H1 (cell line): ENCODE measurements around the gene DAGLA. TPM values are rescaled to one million over a fixed set of nuclear protein-coding genes. Genes with fewer than 3 reads are reported as not detected.
A peak's percentile ranks its signal among the peaks of the same experiment; 100 is the strongest.

Experiments used
- CTCF ChIA-PET: fragments of 300-600 bp; sonication (Branson Sonifier 250); formaldehyde crosslinking; loops from one replicate; lab custom pipeline; 2021; ENCODE audit not compliant: partially characterized antibody; lab: Charles Lee
- POLR2A ChIA-PET: fragments of 300-600 bp; sonication (Branson Sonifier 250); formaldehyde crosslinking; loops from one replicate; lab custom pipeline; 2021; ENCODE audit warnings: inconsistent platforms; ENCODE audit not compliant: partially characterized antibody; lab: Charles Lee
- DNase-seq, 2 experiments: peaks; one replicate each; pipeline versions ENCODE4 v3.0.0 to v3.0.0-alpha.2; 2010 to 2022; ENCODE audit warnings: low spot score in 2 of 2, low read depth in 1 of 2, mixed read lengths in 1 of 2
- FAIRE-seq: peaks from 2 replicates; lab custom pipeline; 2011; peaks lifted over from hg19 to GRCh38; lab: Jason Lieb, UNC
- H2AFZ ChIP-seq: 2 replicates; pipeline ENCODE4 v1.8.1; 2012; ENCODE audit warnings: low read length, inconsistent platforms
- H2AK5ac ChIP-seq: 2 replicates; pipeline ENCODE4 v1.6.1; 2013; ENCODE audit warnings: low read depth, low read length
- H2BK120ac ChIP-seq: replicated peaks from 2 replicates; pipeline ENCODE3; 2013; ENCODE audit warnings: low read depth, low read length, inconsistent platforms
- H2BK12ac ChIP-seq: 2 replicates; pipeline ENCODE4 v1.6.1; 2013; ENCODE audit warnings: low read depth, low read length
- H2BK15ac ChIP-seq: 2 replicates; pipeline ENCODE4 v1.6.1; 2013; ENCODE audit warnings: low read length
- H2BK20ac ChIP-seq: 2 replicates; pipeline ENCODE4 v1.6.1; 2013; ENCODE audit warnings: low read length
- H2BK5ac ChIP-seq: 2 replicates; pipeline ENCODE4 v1.6.1; 2013; ENCODE audit warnings: low read depth, low read length
- H3K14ac ChIP-seq: 2 replicates; pipeline ENCODE4 v1.6.1; 2013; ENCODE audit warnings: inconsistent platforms; ENCODE audit not compliant: insufficient read length
- H3K18ac ChIP-seq: 2 replicates; pipeline ENCODE4 v1.6.1; 2013; ENCODE audit warnings: low read length; ENCODE audit errors: extremely low read depth
- H3K23ac ChIP-seq: 2 replicates; pipeline ENCODE4 v1.6.1; 2013; ENCODE audit warnings: inconsistent platforms; ENCODE audit not compliant: insufficient read length
- H3K23me2 ChIP-seq: 2 replicates; pipeline ENCODE4 v1.6.1; 2013; ENCODE audit warnings: low read depth, low read length
- H3K27ac ChIP-seq: 2 replicates; pipeline ENCODE4 v1.6.1; 2011; ENCODE audit warnings: low read depth, low read length, inconsistent platforms
- H3K27me3 ChIP-seq, 4 experiments: replicated peaks in 1 of 4; 1 replicate in 1 of 4; 2 replicates in 3 of 4; pipeline versions ENCODE4 v1.6.1 to v1.8.1; 2011 to 2013; ENCODE audit warnings: low read length in 3 of 4, mild to moderate bottlenecking in 3 of 4, inconsistent platforms in 2 of 4, mixed read lengths in 2 of 4, moderate library complexity in 1 of 4; ENCODE audit not compliant: control insufficient read depth in 3 of 4, insufficient read depth in 3 of 4; ENCODE audit errors: extremely low read depth in 1 of 4
- H3K36me3 ChIP-seq, 4 experiments: 2 replicates each; pipeline versions ENCODE4 v1.6.1 to v1.8.1; 2011 to 2013; ENCODE audit warnings: mild to moderate bottlenecking in 4 of 4, low read length in 3 of 4, moderate library complexity in 2 of 4, control low read depth in 1 of 4, inconsistent platforms in 1 of 4; ENCODE audit not compliant: insufficient read depth in 4 of 4, control insufficient read depth in 2 of 4
- H3K4ac ChIP-seq: replicated peaks from 2 replicates; pipeline ENCODE3; 2013; ENCODE audit warnings: low read length, low read depth, mixed read lengths, inconsistent platforms; ENCODE audit not compliant: insufficient read length
- H3K4me1 ChIP-seq, 4 experiments: replicated peaks in 1 of 4; 1 replicate in 1 of 4; 2 replicates in 3 of 4; pipeline versions ENCODE4 v1.6.1 to v1.8.1; 2011 to 2013; ENCODE audit warnings: low read length in 3 of 4, inconsistent platforms in 2 of 4, mixed read lengths in 1 of 4; ENCODE audit not compliant: insufficient read depth in 4 of 4, control insufficient read depth in 3 of 4
- H3K4me2 ChIP-seq, 2 experiments: 2 replicates each; pipeline versions ENCODE4 v1.6.1 to v1.8.1; 2011 to 2013; ENCODE audit warnings: low read depth in 2 of 2, low read length in 2 of 2, control low read depth in 1 of 2, inconsistent platforms in 1 of 2, mild to moderate bottlenecking in 1 of 2; ENCODE audit not compliant: insufficient read depth in 1 of 2
- H3K4me3 ChIP-seq, 4 experiments: fragments of 200-600, 300-600 bp in 1 of 4; sonication (generic), shearing (Covaris generic), sonication (Bioruptor Twin) in 1 of 4; 2 replicates each; pipeline versions ENCODE4 v1.5.1 to v1.8.1; 2011 to 2016; ENCODE audit warnings: low read length in 4 of 4, low read depth in 3 of 4, control low read depth in 2 of 4, inconsistent platforms in 2 of 4, mild to moderate bottlenecking in 2 of 4, mixed read lengths in 1 of 4, moderate library complexity in 1 of 4; ENCODE audit not compliant: insufficient read depth in 2 of 4; ENCODE audit errors: extremely low read depth in 1 of 4
- H3K56ac ChIP-seq: replicated peaks from 2 replicates; pipeline ENCODE3; 2013; ENCODE audit warnings: low read depth, mild to moderate bottlenecking, mixed read lengths, low read length, inconsistent platforms; ENCODE audit not compliant: insufficient read length
- H3K79me1 ChIP-seq: 2 replicates; pipeline ENCODE4 v1.6.1; 2013; ENCODE audit warnings: low read depth, low read length, control low read depth
- H3K79me2 ChIP-seq, 2 experiments: 2 replicates each; pipeline versions ENCODE4 v1.6.1 to v1.8.1; 2012 to 2013; ENCODE audit warnings: low read length in 2 of 2, mild to moderate bottlenecking in 2 of 2, inconsistent platforms in 1 of 2; ENCODE audit not compliant: insufficient read depth in 2 of 2, control insufficient read depth in 1 of 2
- H3K9ac ChIP-seq, 4 experiments: replicated peaks in 1 of 4; 1 replicate in 1 of 4; 2 replicates in 3 of 4; pipeline versions ENCODE4 v1.6.1 to v1.8.1; 2011 to 2013; ENCODE audit warnings: low read depth in 3 of 4, low read length in 3 of 4, control low read depth in 2 of 4, mild to moderate bottlenecking in 2 of 4, moderate library complexity in 2 of 4, inconsistent platforms in 1 of 4; ENCODE audit errors: extremely low read depth in 1 of 4
- H3K9me3 ChIP-seq, 2 experiments: 2 replicates each; pipeline versions ENCODE4 v1.6.1 to v1.8.1; 2012 to 2013; ENCODE audit warnings: mild to moderate bottlenecking in 2 of 2, moderate library complexity in 2 of 2, control low read depth in 1 of 2, inconsistent platforms in 1 of 2, low read depth in 1 of 2, low read length in 1 of 2, mixed read lengths in 1 of 2; ENCODE audit not compliant: insufficient read depth in 2 of 2
- H4K20me1 ChIP-seq, 2 experiments: replicated peaks in 1 of 2; 2 replicates each; pipeline versions ENCODE3 to v1.8.1; 2011 to 2013; ENCODE audit warnings: inconsistent platforms in 2 of 2, low read length in 2 of 2, mild to moderate bottlenecking in 1 of 2; ENCODE audit not compliant: insufficient read depth in 2 of 2, control insufficient read depth in 1 of 2
- H4K5ac ChIP-seq: 2 replicates; pipeline ENCODE4 v1.6.1; 2013; ENCODE audit warnings: low read length, low read depth, mixed read lengths, inconsistent platforms; ENCODE audit not compliant: insufficient read length
- H4K8ac ChIP-seq: 2 replicates; pipeline ENCODE4 v1.8.0; 2013; ENCODE audit warnings: mild to moderate bottlenecking, moderate library complexity, low read length, inconsistent platforms; ENCODE audit not compliant: insufficient read depth; ENCODE audit errors: extremely low read depth
- H4K91ac ChIP-seq: replicated peaks from 2 replicates; pipeline ENCODE3; 2013; ENCODE audit warnings: low read length, mixed read lengths, inconsistent platforms; ENCODE audit not compliant: insufficient read length
- ATF2 ChIP-seq: IDR thresholded peaks from 2 replicates; pipeline ENCODE4 v1.6.1; 2012; ENCODE audit warnings: low read length, inconsistent platforms
- ATF3 ChIP-seq: IDR thresholded peaks from 2 replicates; pipeline ENCODE4 v1.6.1; 2011; ENCODE audit warnings: low read depth, mild to moderate bottlenecking, low read length; ENCODE audit not compliant: insufficient read depth
- BCL11A ChIP-seq, 2 experiments: IDR thresholded peaks; one replicate each; pipeline ENCODE4 v1.6.1; 2011; ENCODE audit warnings: low read depth in 2 of 2, low read length in 2 of 2, mild to moderate bottlenecking in 2 of 2
- BRCA1 ChIP-seq: IDR thresholded peaks from 2 replicates; pipeline ENCODE4 v1.6.1; 2012; ENCODE audit warnings: low read depth, low read length, improper control_type of control experiment
- E2F6 ChIP-seq: IDR thresholded peaks from 2 replicates; pipeline ENCODE4 v1.6.1; 2012; ENCODE audit warnings: inconsistent platforms
- MAFK ChIP-seq: IDR thresholded peaks from 2 replicates; pipeline ENCODE4 v1.6.1; 2012; ENCODE audit warnings: low read depth, mild to moderate bottlenecking, improper control_type of control experiment, low read length
- POLR2A ChIP-seq, 2 experiments: IDR thresholded peaks; 1 replicate in 1 of 2; 2 replicates in 1 of 2; pipeline ENCODE4 v1.6.1; 2011; ENCODE audit warnings: low read depth in 2 of 2, low read length in 2 of 2, mild to moderate bottlenecking in 2 of 2; ENCODE audit errors: control extremely low read depth in 1 of 2
- RBBP5 ChIP-seq: IDR thresholded peaks from 2 replicates; pipeline ENCODE4 v1.7.1; 2012; ENCODE audit warnings: low read depth, mild to moderate bottlenecking, inconsistent platforms, low read length, moderate library complexity, borderline replicate concordance
- SP1 ChIP-seq: IDR thresholded peaks from 2 replicates; pipeline ENCODE4 v1.6.1; 2011; ENCODE audit warnings: low read depth, low read length
- TBP ChIP-seq: IDR thresholded peaks from 2 replicates; pipeline ENCODE4 v1.6.1; 2011; ENCODE audit warnings: low read depth, low read length, improper control_type of control experiment
- TEAD4 ChIP-seq: IDR thresholded peaks from 2 replicates; pipeline ENCODE4 v1.6.1; 2012; ENCODE audit warnings: low read depth, low read length, inconsistent platforms, mixed read lengths
- WGBS, 2 experiments: shearing (Covaris generic) in 1 of 2; methylation state at CpG; one replicate each; pipeline versions ENCODE4 v1.1.6 to v1.1.7; 2013 to 2015; ENCODE audit warnings: low lambda C conversion rate in 2 of 2, mixed read lengths in 2 of 2, inconsistent platforms in 1 of 2, low coverage in 1 of 2, missing lambda C conversion rate in 1 of 2; ENCODE audit not compliant: insufficient replicate concordance in 2 of 2, insufficient coverage in 1 of 2, insufficient read length in 1 of 2; ENCODE audit errors: extremely low coverage in 1 of 2, missing lambda C conversion rate in 1 of 2; 5-methylcytosine and 5-hydroxymethylcytosine counted together
- polyA plus RNA-seq, 7 experiments: library from polyadenylated mRNA; depleted of rRNA in 3 of 7; stranded (reverse) in 5 of 7; unstranded in 2 of 7; fragments of >200 nt in 5 of 7; fragments of 200-250 nt in 2 of 7; gene quantifications; 1 replicate in 5 of 7; 2 replicates in 1 of 7; 4 replicates in 1 of 7; pipeline versions ENCODE4 v1.2.1 to v1.2.3, GENCODE V29; 2011 to 2013; ENCODE audit warnings: missing spikeins in 2 of 7, mixed read lengths in 2 of 7
- total RNA-seq: library from RNA; stranded (reverse); fragmentation: NEBNext Ultra II Directional; extraction: Animal tissue kit (Norgen Biotek cat#: 25700); gene quantifications from 2 replicates; pipeline ENCODE4 v1.2.1, GENCODE V29; 2021

The DAGLA gene
- total and polyA plus RNA-seq, 2 of the 8 experiments (the other 6 are each of a cell fraction or from before 2014, with no cell fraction given) = 3.6 to 6.6 TPM

GRCh38 chr11:61747967-61748285, 67.7 kb downstream of the DAGLA start:
- Histone ChIP-seq H2BK120ac (no peak overlapping the region), H3K4me2 (no peak overlapping the region), H3K14ac (no peak overlapping the region), H3K18ac (0 out of 2 replicates have a peak overlapping the region, but pooled peaks have one; percentile 10), H4K8ac (no peak overlapping the region), H3K4me1 (peaks cover 6 to 26% (median 10%) of the 10 kb centered on the region in 4 experiments), H2BK20ac (no peak overlapping the region), H3K4me3 (no peak overlapping the region), H3K79me1 (no peaks in the 10 kb centered on the region), H2BK12ac (0 out of 2 replicates have a peak overlapping the region, but pooled peaks have one; percentile 85), H4K91ac (peak overlapping the region; percentile 2), H3K27ac (no peak overlapping the region), H4K20me1 (no peaks in the 10 kb centered on the region), H2BK15ac (no peak overlapping the region), H3K27me3 (peaks cover 0 to 10% (median 7%) of the 10 kb centered on the region in 4 experiments; a peak in 6 of 7 replicates), H3K79me2 (no peaks in the 10 kb centered on the region), H3K9ac (no peak overlapping the region), H2BK5ac (0 out of 2 replicates have a peak overlapping the region, but pooled peaks have one; percentile 24), H3K4ac (no peak overlapping the region), H4K5ac (no peak overlapping the region), H3K9me3 (no peaks in the 10 kb centered on the region), H3K56ac (no peak overlapping the region), H2AK5ac (no peak overlapping the region), H3K23ac (no peak overlapping the region), H2AFZ (no peak overlapping the region), H3K23me2 (no peaks in the 10 kb centered on the region; the same call in 1 of the 2 replicates), H3K36me3 (peaks cover 0 to 3% (median 0%) of the 10 kb centered on the region in 4 experiments; a peak in 1 of 8 replicates)
- POLR2A ChIA-PET = interaction anchor here (0.6 to 8.9 kb wide), 8 partner anchors 19 to 152 kb away, joined by 3 to 87 read pairs (median 4); partner anchors contain the start of genes FADS2, FEN1 and TMEM258
- no peak for FAIRE-seq
- 57% methylated on average over 3 of the region's 3 CpGs; no CpG with 5 or more reads in 1 of the 2 experiments for WGBS, 2 experiments
- CTCF ChIA-PET = interaction anchor here (0.7 to 9.2 kb wide), 33 partner anchors 8 to 216 kb away, joined by 3 to 168 read pairs (median 5); partner anchors contain the start of genes FADS1, FEN1 and TMEM258
- DNase-seq = no peak
- TF ChIP-seq BCL11A (IDR thresholded peaks at IDR 0.05; ENCODE audit: low read depth in 2 of 2, low read length in 2 of 2) = no peak
- TF ChIP-seq TEAD4 = no peak
- TF ChIP-seq RBBP5 = no peak
- TF ChIP-seq ATF3 = no peak
- TF ChIP-seq E2F6 = no peak
- TF ChIP-seq POLR2A (IDR thresholded peaks at IDR 0.05; ENCODE audit: control extremely low read depth in 1 of 2, low read depth in 2 of 2, low read length in 2 of 2) = no peak
- TF ChIP-seq BRCA1 = no peak
- TF ChIP-seq MAFK = no peak
- no peak for TF ChIP-seq TBP
- TF ChIP-seq ATF2 = no peak
- no peak for TF ChIP-seq SP1
